ENCODE results near the gene KLHL10.

Gene KLHL10
- total RNA-seq, result 0 to 0.05 reads per million in 2 donors

- no peak for DNase-seq
Measured at GRCh38 chr17:41837761-41838538, at the start of gene KLHL10. Gene KLHL10 (plus strand): TSS chr17:41837825. CDS start chr17:41837933, 108 bp downstream.

GRCh38 chr17:41792845-41793783, 44.5 kb upstream of the KLHL10 start:
- no peak for DNase-seq

- no peak for DNase-seq
Measured at GRCh38 chr17:41793784-41794539, 43.7 kb upstream of the KLHL10 start.

- DNase-seq, result no peak
Measured at GRCh38 chr17:41794540-41794975, 43.1 kb upstream of the KLHL10 start.

GRCh38 chr17:41796121-41796895, 41.3 kb upstream of the KLHL10 start:
- DNase-seq, result no peak

- no peak for DNase-seq
Measured at GRCh38 chr17:41797377-41797776, 40.2 kb upstream of the KLHL10 start.

- DNase-seq, result no peak
Measured at GRCh38 chr17:41799366-41799765, 38.3 kb upstream of the KLHL10 start.

GRCh38 chr17:41800601-41801373, 36.8 kb upstream of the KLHL10 start:
- no peak for DNase-seq

GRCh38 chr17:41801374-41802271, 36.0 kb upstream of the KLHL10 start:
- no peak for DNase-seq

GRCh38 chr17:41803049-41804020, 34.3 kb upstream of the KLHL10 start:
- no peak for DNase-seq

- no peak for DNase-seq
Measured at GRCh38 chr17:41806685-41807445, 30.8 kb upstream of the KLHL10 start.

GRCh38 chr17:41810659-41811548, 26.7 kb upstream of the KLHL10 start:
- DNase-seq, result no peak

- peak; percentile 68 for DNase-seq
Measured at GRCh38 chr17:41811549-41812380, 25.9 kb upstream of the KLHL10 start, which contains the start of gene P3H4. Gene P3H4 (minus strand): TSS chr17:41811949. CDS start chr17:41811915, 34 bp downstream.

- no peak for DNase-seq
Measured at GRCh38 chr17:41812381-41813151, 25.1 kb upstream of the KLHL10 start, which contains the start of gene FKBP10. Gene FKBP10 (plus strand): TSS chr17:41813004. CDS start chr17:41813035, 31 bp downstream.

- no peak for DNase-seq
Measured at GRCh38 chr17:41813152-41813680, 24.4 kb upstream of the KLHL10 start.
